Measurements from ENCODE around the gene CDC73.
A peak's percentile ranks its signal among the peaks of the same experiment; 100 is the strongest.

CDC73 gene

DNA sequence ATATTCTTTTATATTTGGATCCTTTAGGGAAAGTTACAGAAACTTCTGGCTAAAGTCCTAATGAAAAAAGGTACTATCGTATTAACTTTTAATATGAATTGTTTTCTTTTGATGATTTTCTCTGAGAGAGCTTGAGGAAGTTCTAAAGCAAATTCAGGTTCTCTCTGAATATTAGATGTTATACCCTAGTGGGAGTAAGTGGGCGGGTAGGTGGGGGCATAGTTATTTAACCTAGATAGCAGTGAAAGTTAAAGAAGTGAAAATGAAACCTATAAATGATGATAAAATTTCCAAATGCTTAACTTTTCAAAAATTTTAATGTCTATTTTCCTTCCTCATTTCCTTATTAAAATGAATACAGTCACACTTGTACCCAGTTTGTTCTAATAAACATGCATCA is 90.8 kb downstream of the CDC73 start:
- no peak overlapping the region for H3K27ac Mint-ChIP-seq
- peaks cover 90% of the 10 kb centered on the region for H3K36me3 Mint-ChIP-seq (ENCODE audit: low read depth)
- no peak for TF ChIP-seq CTCF (IDR thresholded peaks at IDR 0.05; ENCODE audit: unreplicated experiment in 3 of 3)
- no peaks in the 10 kb centered on the region for H3K27me3 Mint-ChIP-seq (ENCODE audit: low read depth)
- no peak overlapping the region for H3K4me3 Mint-ChIP-seq
- H3K4me1 Mint-ChIP-seq = no peaks in the 10 kb centered on the region
- H3K9me3 Mint-ChIP-seq = peaks cover 34% of the 10 kb centered on the region

DNA sequence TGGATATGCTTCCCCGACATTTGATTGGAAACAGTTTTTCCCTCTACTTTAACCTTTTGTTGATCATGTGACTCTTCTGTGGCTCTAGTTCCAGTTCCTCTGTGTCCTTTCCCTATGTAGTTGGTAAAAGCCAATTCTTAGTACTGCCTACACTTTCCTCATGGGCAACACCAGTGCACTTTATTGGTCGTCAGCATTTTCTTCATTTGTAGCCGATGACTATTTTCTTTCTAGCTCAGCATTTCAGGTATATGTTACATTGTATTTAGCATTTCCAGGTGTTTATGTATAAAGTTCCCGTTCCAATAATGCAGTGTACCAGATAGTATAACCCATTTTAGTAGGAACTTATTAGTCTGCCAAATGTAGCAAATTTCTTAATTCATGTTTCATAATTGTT is 92.2 kb downstream of the CDC73 start:
- TF ChIP-seq CTCF (IDR thresholded peaks at IDR 0.05; ENCODE audit: unreplicated experiment in 3 of 3) = no peak
- Mint-ChIP-seq H3K9me3 (peaks cover 23% of the 10 kb centered on the region), H3K27ac (no peak overlapping the region), H3K36me3 (ENCODE audit: low read depth) (peaks cover 90% of the 10 kb centered on the region), H3K27me3 (ENCODE audit: low read depth) (no peaks in the 10 kb centered on the region), H3K4me1 (no peaks in the 10 kb centered on the region), H3K4me3 (no peak overlapping the region)

- Mint-ChIP-seq H3K27me3 (ENCODE audit: low read depth) (no peaks in the 10 kb centered on the region), H3K4me3 (no peak overlapping the region), H3K9me3 (peaks cover 12% of the 10 kb centered on the region), H3K27ac (no peak overlapping the region), H3K36me3 (ENCODE audit: low read depth) (peaks cover 78% of the 10 kb centered on the region), H3K4me1 (no peaks in the 10 kb centered on the region)
- no peak for TF ChIP-seq CTCF (IDR thresholded peaks at IDR 0.05; ENCODE audit: unreplicated experiment in 3 of 3)
Observed at GRCh38 chr1:193216920-193217319, 95.1 kb downstream of the CDC73 start.

DNA sequence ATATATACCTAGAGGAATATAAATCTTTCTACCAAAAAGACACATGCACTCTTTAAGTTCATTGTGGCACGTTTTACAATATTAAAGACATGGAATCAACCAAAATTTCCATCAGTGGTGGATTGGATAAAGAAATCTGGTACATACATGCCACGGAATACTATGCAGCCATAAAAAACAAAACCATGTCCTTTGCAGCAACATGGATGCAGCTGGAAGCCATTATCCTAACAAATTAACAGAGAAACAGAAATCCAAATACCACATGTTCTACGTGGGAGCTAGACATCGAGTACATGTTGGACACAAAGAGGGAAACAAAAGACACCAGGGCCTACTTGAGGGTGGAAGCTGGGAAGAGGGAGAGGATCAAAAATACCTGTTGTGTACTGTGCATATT is 97.6 kb downstream of the CDC73 start:
- Mint-ChIP-seq H3K4me3 (no peak overlapping the region), H3K27me3 (ENCODE audit: low read depth) (no peaks in the 10 kb centered on the region), H3K4me1 (no peaks in the 10 kb centered on the region), H3K36me3 (ENCODE audit: low read depth) (peaks cover 71% of the 10 kb centered on the region), H3K9me3 (peaks cover 7% of the 10 kb centered on the region), H3K27ac (no peak overlapping the region)
- no peak for TF ChIP-seq CTCF (IDR thresholded peaks at IDR 0.05; ENCODE audit: unreplicated experiment in 3 of 3)

DNA sequence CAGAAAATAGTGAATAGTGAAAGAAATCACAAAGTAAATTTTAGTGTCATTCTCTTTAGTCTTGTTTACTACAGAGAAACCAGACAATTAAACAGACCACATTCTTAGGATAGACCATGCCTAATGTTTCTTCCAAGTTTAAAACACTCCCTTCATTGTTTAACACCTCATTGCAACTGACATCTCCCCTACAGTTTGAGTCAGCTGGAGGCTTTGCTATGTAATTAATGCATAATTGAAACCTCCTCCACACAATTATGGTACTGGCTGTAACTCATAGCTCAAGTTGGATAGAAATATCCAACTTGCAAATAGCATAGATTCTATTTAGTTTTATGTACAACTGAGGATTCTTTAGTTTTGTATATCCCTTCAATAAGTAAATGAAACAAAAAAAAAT is 99.8 kb downstream of the CDC73 start:
- no peaks in the 10 kb centered on the region for H3K4me1 Mint-ChIP-seq
- no peak for TF ChIP-seq CTCF (IDR thresholded peaks at IDR 0.05; ENCODE audit: unreplicated experiment in 3 of 3)
- H3K4me3 Mint-ChIP-seq = no peak overlapping the region
- H3K36me3 Mint-ChIP-seq (ENCODE audit: low read depth) = peaks cover 71% of the 10 kb centered on the region
- H3K27ac Mint-ChIP-seq = peak overlapping the region; percentile 27 to 61 (median 59)
- no peaks in the 10 kb centered on the region for H3K27me3 Mint-ChIP-seq (ENCODE audit: low read depth)
- H3K9me3 Mint-ChIP-seq = peaks cover 10% of the 10 kb centered on the region

DNA sequence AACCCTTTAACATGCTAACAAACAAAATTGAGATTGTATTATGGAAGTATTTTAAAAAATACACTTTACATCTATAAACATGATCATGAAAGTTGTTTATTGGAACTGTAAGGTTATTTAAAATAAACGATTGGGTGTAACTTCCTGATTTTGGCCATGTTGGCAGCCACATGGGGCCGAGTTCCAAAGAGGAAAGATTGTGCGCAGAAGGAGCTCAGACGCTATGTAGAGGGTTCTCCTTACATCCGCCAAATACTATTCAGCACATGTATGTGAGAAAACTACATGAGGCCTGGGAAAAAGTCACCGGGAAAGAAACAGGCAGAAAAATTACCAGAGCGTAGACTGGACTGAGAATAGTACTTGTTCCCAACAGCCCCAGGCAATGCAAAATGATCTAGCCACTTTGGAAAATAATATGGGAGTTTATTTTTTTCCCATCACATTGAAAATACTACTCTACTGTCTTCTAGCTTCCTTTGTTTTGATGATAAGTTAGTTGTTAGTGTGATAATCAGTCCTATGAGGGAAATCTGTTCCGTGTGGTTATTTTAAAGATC is 100.3 kb downstream of the CDC73 start:
- H3K4me3 Mint-ChIP-seq = no peak overlapping the region
- peak overlapping the region; percentile 27 to 61 (median 59) for H3K27ac Mint-ChIP-seq
- no peak for TF ChIP-seq CTCF (IDR thresholded peaks at IDR 0.05; ENCODE audit: unreplicated experiment in 3 of 3)
- no peaks in the 10 kb centered on the region for H3K4me1 Mint-ChIP-seq
- H3K36me3 Mint-ChIP-seq (ENCODE audit: low read depth) = peaks cover 71% of the 10 kb centered on the region
- peaks cover 10% of the 10 kb centered on the region for H3K9me3 Mint-ChIP-seq
- no peaks in the 10 kb centered on the region for H3K27me3 Mint-ChIP-seq (ENCODE audit: low read depth)

Data from nephron (organoid).